Stimulated activated CD4-positive, alpha-beta T cell treated with anti-CD3 and anti-CD28 coated beads, Interleukin-1b, Interleukin-23, amount 100 ng/mL, for 24 hours (primary cell): Measurements from ENCODE around the gene OR5K2.

Experiments
- DNase-seq, 4 experiments: peaks; one replicate each; pipeline ENCODE4 v3.0.0-alpha.2; 2020; ENCODE audit warnings: low read depth in 4 of 4, low spot score in 1 of 4

Gene OR5K2

DNA sequence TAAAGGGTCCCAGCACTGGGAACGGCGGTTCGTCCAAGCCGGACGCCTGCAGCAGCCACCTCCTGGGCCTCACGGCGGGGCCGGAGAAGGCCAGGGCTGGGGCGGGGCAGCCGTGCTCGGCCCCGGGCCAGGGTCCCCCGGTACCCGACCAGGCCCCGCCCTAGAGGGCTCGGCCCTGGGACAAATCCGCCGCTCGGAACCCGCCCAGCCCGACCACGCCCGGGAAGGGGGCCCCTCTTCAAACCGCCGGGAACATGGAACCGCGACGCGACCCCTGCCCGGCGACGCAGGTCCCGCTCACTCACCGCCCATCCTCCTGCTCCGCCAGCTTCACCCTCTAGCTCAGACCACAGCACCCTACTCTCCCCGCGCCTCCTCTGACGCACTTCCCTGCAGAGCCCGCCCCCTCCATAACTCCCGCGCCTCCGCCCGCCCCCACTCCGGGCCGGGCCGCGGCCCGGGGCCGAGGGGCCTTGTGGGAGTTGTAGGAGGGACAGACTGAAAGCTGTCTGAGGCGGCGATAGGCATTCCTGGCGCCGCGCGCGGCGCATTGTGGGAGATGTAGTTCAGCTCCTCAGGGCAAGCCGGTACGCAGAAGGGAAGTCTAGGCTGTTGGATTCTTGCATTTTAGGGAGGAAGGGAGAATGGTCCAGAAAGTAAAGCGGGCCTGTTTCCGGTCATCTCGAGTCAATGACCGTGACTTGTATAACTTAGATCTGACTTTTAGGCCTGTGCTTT, 25.2 kb downstream of the OR5K2 start, which contains the start of gene CLDND1:
TSS of gene CLDND1 (minus strand) at position 359 of the 738 bp plus-strand sequence. CDS start 1,478 bp downstream, outside the sequence.
- DNase-seq, result peak; percentile 84 to 92 (median 88)

GRCh38 chr3:98525494-98525893, 28.0 kb downstream of the OR5K2 start:
- no peak for DNase-seq

GRCh38 chr3:98528474-98529346, 31.2 kb downstream of the OR5K2 start:
- no peak for DNase-seq

DNA sequence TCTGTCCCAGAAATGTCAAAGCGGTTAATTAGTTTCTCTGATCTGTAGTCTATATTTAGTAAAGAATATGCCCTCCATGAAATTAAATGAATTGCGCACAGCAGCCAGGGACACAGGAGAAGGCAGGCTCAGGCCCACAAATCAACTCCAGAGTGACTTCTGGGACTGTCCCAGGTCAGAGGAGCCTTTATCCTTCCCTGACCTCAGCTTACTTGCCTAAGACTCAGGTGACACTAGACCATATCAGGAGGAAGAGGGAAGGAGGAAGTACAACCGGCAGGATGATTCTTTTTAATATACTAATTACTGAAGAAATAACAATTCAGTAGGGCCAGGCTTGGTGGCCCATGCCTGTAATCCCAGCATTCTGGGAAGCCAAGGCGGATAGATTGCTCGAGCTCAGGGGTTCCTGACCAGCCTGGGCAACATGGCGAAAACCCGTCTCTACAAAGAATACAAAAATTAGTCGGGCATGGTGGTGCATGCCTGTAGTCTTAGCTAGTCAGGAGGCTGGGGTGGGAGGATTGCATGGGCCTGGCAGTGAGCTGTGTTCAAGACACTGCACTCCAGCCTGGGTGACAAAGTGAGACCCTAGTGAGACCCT, 32.5 kb downstream of the OR5K2 start:
- DNase-seq, result no peak

DNA sequence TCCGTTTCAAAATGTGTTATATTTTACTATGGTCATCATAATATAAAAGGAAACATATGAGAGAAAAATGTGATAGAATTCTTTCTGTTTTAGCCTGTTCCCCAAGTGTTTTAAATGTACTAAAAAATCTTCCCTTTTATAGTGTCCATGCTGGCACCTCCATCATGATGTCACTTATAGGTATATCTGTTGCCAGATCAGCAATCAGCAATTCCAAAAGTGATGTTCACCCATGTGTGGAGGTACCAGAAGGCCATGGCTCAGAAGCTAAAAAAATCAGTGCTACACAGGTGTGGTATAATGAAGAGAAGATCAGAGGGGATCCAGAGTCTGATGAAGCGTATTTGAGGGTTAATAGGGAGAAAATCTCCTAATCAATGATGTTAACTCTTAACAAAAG, 33.2 kb downstream of the OR5K2 start:
- no peak for DNase-seq

- no peak for DNase-seq
Observed at GRCh38 chr3:98531622-98532274, 34.3 kb downstream of the OR5K2 start, which contains the start of gene GPR15. TSS of gene GPR15 (plus strand) at chr3:98531978. CDS start at chr3:98532034, 56 bp downstream.

- no peak for DNase-seq
Observed at GRCh38 chr3:98532275-98532637, 34.8 kb downstream of the OR5K2 start.

DNA sequence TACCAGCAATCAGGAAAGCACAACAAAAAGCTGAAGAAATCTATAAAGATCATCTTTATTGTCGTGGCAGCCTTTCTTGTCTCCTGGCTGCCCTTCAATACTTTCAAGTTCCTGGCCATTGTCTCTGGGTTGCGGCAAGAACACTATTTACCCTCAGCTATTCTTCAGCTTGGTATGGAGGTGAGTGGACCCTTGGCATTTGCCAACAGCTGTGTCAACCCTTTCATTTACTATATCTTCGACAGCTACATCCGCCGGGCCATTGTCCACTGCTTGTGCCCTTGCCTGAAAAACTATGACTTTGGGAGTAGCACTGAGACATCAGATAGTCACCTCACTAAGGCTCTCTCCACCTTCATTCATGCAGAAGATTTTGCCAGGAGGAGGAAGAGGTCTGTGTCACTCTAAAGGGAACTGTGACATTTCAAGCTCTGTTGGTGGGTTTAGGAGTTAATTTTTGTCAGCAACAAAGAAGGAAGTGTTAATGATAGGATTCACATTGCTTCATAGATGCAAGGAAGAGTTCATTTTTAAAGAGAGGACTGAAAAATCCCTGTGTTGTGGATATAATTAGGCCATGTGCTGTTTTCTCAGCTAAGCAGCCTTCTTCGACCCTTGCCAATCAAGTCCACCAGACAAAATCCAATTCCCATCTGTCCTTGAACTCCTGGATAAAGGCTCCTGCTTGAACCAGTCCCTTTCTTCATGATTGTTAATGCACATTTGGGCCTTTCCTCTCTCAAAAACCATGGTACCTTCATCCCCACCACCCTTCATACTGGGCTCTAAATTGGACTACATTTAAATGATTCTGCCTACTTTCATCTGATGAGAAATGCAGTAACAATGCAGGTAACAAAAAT, 35.5 kb downstream of the OR5K2 start:
- no peak for DNase-seq

DNA sequence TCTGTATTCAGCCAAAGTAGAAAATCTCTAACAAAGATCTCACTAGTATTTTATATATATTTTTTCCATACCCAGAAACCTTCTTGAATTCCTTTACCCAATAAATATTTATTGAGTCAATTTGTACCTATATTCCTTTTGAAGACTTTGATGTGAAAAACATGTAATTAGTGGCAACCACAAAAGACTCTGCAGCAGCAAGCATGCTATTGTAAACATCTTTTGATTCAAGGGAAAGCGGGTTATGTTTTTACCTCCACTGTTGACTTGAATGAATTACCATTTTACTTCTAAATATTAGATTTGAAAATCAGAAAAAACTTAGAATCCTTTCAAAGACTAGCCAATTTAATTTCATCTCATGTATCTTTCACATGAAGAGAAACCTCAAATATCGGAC, 36.7 kb downstream of the OR5K2 start:
- no peak for DNase-seq

DNA sequence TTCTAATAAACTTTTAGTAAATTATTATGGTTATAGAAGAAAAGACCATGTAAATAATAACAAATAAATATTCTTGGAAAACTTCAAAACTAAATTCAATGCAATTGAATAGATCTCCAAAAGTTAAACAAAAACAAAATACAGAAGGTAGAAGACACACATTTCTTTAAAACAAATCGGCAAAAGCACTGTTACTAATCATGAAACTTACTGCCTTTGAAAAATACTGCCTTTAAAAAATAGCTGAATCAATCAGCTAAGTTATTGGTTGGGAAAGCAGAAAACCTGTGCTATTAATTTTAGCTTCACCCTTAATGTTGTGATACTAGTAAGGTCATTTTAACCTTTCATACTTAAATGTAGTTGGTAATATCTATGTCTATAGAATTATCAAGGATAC, 37.3 kb downstream of the OR5K2 start:
- DNase-seq, result no peak

GRCh38 chr3:98536456-98537017, 39.1 kb downstream of the OR5K2 start:
- no peak for DNase-seq

DNA sequence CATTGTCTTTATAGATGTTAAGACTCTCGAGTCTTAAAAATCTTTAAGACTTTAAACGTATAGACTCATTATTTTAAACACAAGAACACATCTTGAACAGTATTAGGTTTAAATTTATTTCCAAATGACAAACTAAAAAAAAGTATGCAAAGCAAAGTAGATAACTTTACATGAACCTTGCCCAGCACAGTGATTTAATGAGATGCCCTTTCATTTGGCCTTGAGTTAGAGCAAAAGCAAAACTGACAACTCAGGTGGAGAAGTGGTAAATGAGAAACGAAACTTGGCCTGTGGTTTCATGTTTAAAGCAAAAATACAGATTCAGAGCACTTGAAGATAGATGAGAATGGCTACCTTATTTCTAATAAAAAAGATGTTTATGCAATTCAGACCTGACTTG, 42.9 kb downstream of the OR5K2 start:
- no peak for DNase-seq

DNA sequence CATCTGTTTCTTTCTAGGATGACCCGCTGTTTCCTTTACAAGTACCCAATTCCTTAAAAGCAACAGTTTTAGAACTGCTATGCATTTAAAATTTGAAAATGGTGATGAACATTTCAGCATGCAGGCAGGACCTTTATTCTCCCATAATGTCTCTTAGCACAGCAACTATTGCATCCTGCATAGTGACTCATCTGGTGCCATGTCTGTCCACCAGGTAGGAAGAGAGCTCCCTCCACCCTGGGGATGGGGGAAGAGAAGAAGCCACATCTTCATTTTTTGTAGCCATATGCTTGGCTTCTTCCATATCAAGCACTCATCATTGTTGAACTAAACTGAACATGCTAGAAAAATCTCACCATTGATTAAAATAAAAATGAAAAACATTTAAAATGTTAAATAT, 44.2 kb downstream of the OR5K2 start:
- no peak for DNase-seq

DNA sequence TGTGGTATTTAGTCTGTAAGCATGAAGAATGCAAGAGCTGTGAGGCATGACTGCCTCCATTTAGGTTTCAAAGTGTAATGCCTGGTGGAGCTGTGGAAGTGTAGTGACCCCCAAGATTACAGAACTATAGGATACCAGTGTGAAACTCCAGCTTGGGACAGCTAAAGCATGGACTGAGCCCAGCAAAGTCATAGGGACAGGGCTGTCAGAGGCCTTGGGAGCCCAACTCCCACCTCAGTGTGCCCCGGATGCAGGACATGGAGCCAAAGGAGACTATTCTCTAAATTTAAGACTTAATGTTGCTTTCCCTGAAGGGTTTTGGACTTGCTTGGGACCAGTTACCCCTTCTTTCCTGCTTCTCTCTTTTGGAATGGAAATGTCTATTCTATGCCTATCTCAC, 45.1 kb downstream of the OR5K2 start:
- no peak for DNase-seq

- DNase-seq, result no peak
Observed at GRCh38 chr3:98545940-98546339, 48.5 kb downstream of the OR5K2 start.
